Anterior cingulate cortex (tissue), 58 donors: Measurements from ENCODE around the gene SYT11.
A peak's percentile ranks its signal among the peaks of the same experiment; 100 is the strongest.

Source experiments
- DNase-seq, 58 donors: peaks; one replicate each; lab custom pipeline; 2025; lab: John Stamatoyannopoulos, UW

The SYT11 gene

GRCh38 chr1:155859881-155860871 is 809 bp downstream of the SYT11 start:
- peak; percentile 42 to 98 (median 92) for DNase-seq

GRCh38 chr1:155860970-155861510 is 1.7 kb downstream of the SYT11 start:
- DNase-seq, result no peak

- DNase-seq, result no peak
These were observed 2.5 kb downstream of the SYT11 start for GRCh38 chr1:155861896-155862295.

GRCh38 chr1:155864393-155864792 is 5.0 kb downstream of the SYT11 start:
- DNase-seq, result no peak

- no peak for DNase-seq
These were observed 8.4 kb downstream of the SYT11 start for GRCh38 chr1:155867766-155868165.

GRCh38 chr1:155871390-155871789 is 12.0 kb downstream of the SYT11 start:
- DNase-seq, result peak in 57 of 58 donors; percentile 25 to 96 (median 87)

GRCh38 chr1:155872527-155872926 is 13.2 kb downstream of the SYT11 start:
- peak in 53 of 58 donors; percentile 16 to 90 (median 67) for DNase-seq

- peak in 5 of 58 donors; percentile 1 to 17 (median 5) for DNase-seq
These were observed 14.5 kb downstream of the SYT11 start for GRCh38 chr1:155873860-155874259.

GRCh38 chr1:155877945-155878344 is 18.6 kb downstream of the SYT11 start:
- DNase-seq, result no peak

- no peak for DNase-seq
These were observed 20.9 kb downstream of the SYT11 start for GRCh38 chr1:155880251-155880650.

GRCh38 chr1:155880950-155881349 is 21.6 kb downstream of the SYT11 start:
- no peak for DNase-seq

GRCh38 chr1:155882235-155882634 is 22.9 kb downstream of the SYT11 start:
- DNase-seq, result no peak

GRCh38 chr1:155882766-155883165 is 23.4 kb downstream of the SYT11 start:
- no peak for DNase-seq

GRCh38 chr1:155884031-155884960 is 24.9 kb downstream of the SYT11 start:
- no peak for DNase-seq

GRCh38 chr1:155884982-155885381 is 25.6 kb downstream of the SYT11 start:
- DNase-seq, result no peak

GRCh38 chr1:155888481-155888880 is 29.1 kb downstream of the SYT11 start:
- no peak for DNase-seq

- DNase-seq, result no peak
These were observed 30.2 kb downstream of the SYT11 start for GRCh38 chr1:155889566-155889965.

- DNase-seq, result no peak
These were observed 30.9 kb downstream of the SYT11 start for GRCh38 chr1:155890251-155890650.

GRCh38 chr1:155892796-155893195 is 33.4 kb downstream of the SYT11 start:
- DNase-seq, result no peak

- no peak for DNase-seq
These were observed 34.2 kb downstream of the SYT11 start for GRCh38 chr1:155893389-155894142.
